CD4-positive, alpha-beta T cell treated with Interleukin-4 for 1 hour (primary cell): ENCODE results near the gene GRIFIN.

ENCODE experiments used
- DNase-seq, 2 donors: peaks; one replicate each; pipeline ENCODE4 v3.0.0-alpha.2; 2020 to 2022

The GRIFIN gene

DNA sequence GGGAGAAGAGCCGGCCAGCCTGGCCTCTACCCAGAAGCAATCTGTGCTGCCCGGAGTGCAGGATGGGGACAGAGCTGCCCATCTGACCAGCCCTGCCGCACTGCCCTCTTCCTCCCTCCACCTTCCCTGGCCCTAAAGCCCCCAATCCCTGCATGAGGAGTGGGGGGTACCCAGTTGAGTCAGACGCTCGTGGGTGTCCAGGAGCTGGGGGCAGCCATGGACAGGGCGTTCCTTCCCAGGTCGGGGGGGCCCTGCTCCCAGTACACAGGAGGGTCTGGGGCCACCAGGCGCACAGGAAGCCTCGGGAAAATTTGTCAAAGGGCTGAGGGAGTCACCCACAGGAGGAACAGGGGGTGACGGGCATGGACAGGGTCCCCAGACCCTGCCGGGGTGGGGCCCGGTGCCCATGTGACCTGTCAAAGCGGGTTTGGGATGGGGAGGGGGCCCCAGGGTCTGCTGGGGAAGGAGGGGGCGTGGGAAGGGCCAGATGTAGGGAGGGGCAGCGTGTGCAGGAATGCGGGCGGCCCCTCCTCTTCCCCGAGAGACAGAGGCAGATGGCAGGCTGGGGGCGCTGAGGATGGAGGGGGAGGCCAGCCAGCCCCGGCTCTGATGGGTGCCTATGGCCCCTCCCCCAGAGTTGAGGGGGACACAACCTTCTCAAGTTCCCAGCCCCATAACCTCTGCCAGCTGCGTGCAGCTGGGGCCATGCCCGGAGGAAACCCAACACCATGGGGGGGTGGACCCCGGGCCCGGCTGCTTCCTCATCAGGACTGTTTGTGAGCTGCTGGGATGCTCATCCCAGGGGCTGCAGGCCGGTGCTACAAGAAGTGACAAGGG, 21.5 kb upstream of the GRIFIN start:
- no peak for DNase-seq

DNA sequence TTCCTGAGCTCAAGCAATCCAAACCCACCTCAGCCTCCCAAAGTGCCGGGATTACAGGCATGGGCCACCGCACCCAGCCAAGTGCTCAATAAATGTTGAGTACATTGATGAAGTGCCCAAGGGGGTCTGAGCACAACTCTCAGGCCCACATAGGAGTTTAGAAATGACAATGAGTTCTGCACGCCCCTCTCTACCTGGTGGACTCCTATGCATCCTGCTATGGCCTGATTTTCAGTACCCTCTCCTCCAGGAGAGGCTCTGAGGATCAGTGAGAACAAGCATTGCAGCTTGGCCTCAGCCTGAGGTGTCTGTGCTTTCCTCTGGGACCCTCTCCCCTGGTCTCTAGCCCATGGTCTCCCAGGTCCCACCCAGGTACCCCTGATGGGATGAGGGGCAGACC, 20.9 kb upstream of the GRIFIN start:
- no peak for DNase-seq

DNA sequence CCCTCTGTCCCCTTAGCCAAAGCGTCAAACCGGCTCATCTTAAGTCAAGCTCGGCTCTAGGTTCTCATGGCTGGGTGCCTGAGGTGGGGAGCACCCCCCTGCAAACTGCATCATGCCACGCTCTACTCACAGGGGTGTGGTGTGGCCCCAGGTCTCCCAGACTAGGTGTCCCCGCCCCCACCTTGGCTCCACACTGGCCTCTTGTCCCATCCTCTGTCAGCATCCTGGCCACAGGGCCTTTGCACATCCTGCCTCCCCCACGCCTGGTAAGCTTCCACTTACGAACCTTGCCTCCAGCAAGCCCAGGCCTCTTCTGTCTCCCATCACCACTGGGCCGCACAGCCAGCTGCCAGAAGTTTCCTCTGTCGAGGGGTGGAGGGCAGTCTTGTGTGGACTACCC, 20.2 kb upstream of the GRIFIN start:
- no peak for DNase-seq

DNA sequence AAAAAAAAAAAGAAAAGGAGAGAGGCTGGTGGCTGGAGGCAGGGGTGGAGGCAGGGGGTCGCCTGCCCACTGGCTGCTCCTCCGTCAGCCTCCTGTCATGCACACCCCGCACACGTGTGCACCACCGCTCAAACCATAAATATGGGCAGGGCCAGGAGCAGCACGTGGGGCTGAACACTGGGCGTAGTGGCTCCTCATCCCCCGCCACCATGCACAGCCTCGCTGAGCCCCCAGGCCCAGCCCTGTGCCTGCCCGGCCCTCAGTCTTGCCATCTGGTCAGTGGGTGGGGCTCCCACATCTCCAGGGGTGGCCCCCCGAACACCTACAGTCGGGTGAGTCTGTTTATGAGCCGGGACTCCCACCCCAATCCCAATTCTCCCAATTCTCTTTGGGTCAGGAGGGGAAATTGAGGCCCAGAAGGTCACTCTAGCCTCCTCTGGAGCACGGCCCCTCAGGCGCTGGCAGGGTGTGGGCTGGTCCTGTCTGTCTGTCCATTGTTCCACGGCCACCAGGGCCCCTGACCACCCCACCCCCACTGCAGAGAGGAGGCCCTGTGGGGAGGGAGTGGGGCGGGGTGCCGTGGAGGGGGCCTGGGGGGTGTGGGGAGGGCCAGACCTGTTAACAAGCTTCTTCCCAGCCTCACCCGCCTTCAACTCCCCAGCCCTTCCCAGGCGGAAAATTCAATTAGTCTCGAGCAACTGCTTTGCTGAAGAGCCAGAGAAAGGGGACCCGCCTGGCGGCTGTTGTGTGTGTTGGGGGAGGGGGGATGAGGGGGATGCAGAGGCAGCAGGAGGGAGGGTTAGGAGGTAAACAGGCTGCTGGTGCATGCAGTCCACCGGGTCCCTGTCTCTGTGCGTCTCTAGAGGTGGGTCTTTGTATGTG, 19.5 kb upstream of the GRIFIN start:
- DNase-seq: no peak

GRCh38 chr7:2494191-2495130, 18.3 kb upstream of the GRIFIN start:
- no peak for DNase-seq

- DNase-seq: no peak
Measured at GRCh38 chr7:2493205-2494164, 17.3 kb upstream of the GRIFIN start.

- no peak for DNase-seq
Measured at GRCh38 chr7:2492038-2492437, 15.8 kb upstream of the GRIFIN start.

GRCh38 chr7:2490181-2490651, 14.0 kb upstream of the GRIFIN start:
- DNase-seq: no peak

GRCh38 chr7:2488681-2489080, 12.5 kb upstream of the GRIFIN start:
- no peak for DNase-seq

- DNase-seq: no peak
Measured at GRCh38 chr7:2488272-2488645, 12.1 kb upstream of the GRIFIN start.

- DNase-seq: no peak
Measured at GRCh38 chr7:2487586-2488271, 11.5 kb upstream of the GRIFIN start.

DNA sequence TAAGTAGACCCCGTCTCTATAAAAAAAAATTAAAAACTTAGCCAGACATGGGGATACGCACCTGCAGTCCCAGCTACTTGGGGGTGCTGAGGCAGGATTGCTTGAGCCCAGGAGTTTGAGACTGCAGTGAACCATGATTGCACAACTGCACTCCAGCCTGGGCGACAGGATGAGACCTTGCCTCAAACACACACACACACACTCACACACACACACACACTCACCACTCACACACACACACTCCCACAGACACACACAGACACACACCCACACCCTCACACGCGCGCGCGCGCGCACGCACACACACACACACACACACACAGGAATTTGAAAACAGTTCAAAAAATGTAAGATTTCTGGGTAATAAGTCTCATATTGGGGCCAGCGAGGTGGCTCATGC, 8.7 kb upstream of the GRIFIN start:
- DNase-seq: no peak

GRCh38 chr7:2483494-2483893, 7.3 kb upstream of the GRIFIN start:
- no peak for DNase-seq

GRCh38 chr7:2482725-2483451, 6.7 kb upstream of the GRIFIN start:
- no peak for DNase-seq

DNA sequence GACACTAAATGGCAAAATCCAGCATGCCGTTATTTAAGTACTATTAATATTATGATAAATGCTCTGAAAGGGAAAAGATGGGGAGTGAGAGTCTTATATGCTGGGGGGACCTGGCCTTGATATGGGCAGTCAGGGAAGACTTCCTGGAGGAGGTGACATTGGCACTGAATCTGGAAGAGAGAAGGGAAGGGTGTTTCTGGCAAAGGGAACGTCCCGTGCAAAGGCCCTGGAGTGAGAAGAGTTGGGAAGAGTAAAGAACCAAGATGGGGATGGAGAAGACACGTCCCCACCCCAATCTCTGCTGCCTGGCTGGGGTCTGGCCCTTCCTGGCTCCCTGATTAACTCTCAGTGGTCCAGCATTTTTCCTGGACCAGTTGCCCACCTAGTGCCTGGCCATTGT, 5.0 kb upstream of the GRIFIN start:
- DNase-seq: no peak

DNA sequence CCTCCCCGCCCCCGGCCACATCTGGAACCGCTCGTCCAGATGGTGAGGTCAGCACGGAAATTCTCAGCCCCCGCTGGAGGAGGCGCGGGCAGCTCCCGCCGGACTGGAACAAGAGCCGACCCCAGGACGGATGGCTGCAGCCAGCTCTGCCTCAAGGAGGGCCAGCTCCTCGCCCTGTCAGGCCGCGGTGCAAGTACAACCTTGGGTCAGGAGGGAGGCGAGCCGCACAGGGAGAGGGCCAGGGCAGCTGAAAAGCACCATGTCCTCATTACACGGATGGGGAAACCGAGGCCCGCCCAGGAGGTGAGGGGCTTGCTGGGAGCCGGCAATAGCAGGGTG, 3.8 kb upstream of the GRIFIN start:
- DNase-seq: no peak

DNA sequence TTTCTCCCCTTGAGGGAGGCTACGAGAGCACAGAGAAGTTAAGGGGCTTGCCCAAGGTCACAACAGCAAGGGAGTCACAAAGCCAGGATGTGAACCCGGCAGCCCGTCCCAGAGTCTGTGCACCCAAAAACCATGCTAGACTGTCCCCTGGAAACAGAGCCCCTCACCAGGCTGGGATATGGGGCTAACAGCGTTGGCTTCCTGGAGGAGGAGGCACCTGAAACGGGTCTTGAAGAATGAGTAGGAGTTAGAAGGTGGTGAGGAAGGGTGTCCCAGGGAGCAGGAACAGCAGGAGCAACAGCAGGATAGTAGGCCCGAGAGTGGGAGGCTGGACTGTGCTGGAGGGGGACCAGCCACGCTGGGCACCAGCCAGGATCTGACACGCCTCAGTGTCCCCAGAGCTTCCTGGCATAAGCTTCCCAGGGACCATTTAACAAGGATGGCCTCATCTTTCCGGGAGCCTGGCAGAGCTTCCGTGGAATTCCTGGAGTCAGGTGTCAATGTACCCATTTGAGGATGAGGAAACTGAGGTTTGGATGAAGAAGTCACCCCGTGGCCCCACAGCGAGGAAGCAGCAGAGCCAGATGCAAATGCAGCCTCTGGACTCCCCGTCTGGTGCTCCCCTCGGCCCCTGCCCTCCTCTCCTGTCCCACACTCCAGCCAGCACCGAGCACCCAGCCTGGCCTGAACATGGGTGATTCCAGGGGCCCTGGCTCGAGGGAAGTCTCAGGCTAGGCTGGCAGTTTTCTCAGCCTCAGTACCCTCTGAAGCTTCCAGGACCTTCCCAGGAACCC, 3.3 kb upstream of the GRIFIN start:
- no peak for DNase-seq

- DNase-seq: no peak
Measured at GRCh38 chr7:2478800-2479199, 2.6 kb upstream of the GRIFIN start.

- peak in 1 of 2 donors; percentile 21 for DNase-seq
Measured at GRCh38 chr7:2478399-2478785, 2.2 kb upstream of the GRIFIN start.
